HG03108 (cell line): ENCODE results near the gene TAS2R30.

ENCODE experiments used
- ATAC-seq: cut with Tn5 transposase; IDR thresholded peaks from one replicate; pipeline ENCODE4 v1.9.1; 2021; ENCODE audit warnings: moderate library complexity; ENCODE audit not compliant: unreplicated experiment

Gene TAS2R30, protein sequence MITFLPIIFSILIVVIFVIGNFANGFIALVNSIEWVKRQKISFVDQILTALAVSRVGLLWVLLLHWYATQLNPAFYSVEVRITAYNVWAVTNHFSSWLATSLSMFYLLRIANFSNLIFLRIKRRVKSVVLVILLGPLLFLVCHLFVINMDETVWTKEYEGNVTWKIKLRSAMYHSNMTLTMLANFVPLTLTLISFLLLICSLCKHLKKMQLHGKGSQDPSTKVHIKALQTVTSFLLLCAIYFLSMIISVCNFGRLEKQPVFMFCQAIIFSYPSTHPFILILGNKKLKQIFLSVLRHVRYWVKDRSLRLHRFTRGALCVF

GRCh38 chr12:11134305-11134704, at the start of gene TAS2R30:
Gene TAS2R30, minus strand, starts transcription at chr12:11134644. Its CDS starts 400 bp downstream, at chr12:11134244.
- ATAC-seq, result no peak

- ATAC-seq, result no peak
These were observed 48.6 kb upstream of the TAS2R30 start for GRCh38 chr12:11183011-11183410.

- ATAC-seq, result no peak
These were observed 48.1 kb upstream of the TAS2R30 start for GRCh38 chr12:11182529-11182928.

- no peak for ATAC-seq
These were observed 43.8 kb upstream of the TAS2R30 start for GRCh38 chr12:11178250-11178649.

DNA sequence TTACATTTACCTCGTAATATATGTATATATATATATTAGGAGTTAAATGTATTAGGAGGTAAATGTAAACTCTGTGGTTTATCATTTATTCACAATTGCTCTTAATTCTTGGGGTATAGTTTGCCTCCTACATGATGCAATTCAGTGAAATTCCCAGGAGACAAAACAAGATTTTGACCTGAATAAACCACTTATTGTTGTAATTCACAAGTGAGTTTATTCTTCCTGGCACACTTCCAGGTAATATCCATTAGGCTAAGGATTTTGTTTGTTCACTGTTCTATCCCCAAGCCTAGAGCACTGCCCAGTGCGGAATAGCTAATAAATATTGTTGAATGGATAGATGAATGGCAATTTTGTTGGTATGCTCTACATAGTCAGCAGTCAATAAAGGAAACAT, 39.6 kb upstream of the TAS2R30 start:
- ATAC-seq, result no peak

DNA sequence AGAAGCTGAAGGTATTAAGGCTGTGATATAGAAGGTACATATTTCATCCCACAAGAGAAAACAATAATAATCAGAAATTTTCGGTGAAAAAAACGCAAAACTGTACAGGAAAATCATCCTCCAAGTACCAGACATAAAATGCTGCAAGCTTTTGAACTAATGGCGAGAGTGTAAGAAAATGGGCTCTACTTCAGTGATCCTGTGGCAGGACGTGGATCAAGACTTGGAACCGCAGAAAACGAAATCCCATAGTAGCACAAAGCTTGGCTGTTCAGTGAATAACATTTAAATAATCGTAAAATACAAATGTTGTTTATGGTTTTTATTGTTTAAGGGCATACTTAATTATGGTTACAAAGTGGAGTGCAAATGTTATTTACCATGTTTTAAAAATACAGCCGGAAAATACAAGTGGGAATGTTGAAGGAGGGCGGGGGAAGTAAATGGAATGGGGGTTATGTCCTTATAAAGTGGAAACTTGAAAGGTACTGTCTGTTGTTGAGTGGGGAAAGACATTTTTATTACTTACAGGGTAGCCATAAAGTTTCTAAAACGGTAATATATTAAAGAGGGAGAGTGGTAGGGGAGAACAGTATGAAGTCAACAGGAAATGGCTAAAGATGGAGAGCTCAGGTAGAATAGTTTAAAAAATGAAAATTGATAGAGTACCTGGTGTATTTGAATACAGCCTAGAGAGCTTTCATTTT, 37.7 kb upstream of the TAS2R30 start:
- ATAC-seq, result no peak

DNA sequence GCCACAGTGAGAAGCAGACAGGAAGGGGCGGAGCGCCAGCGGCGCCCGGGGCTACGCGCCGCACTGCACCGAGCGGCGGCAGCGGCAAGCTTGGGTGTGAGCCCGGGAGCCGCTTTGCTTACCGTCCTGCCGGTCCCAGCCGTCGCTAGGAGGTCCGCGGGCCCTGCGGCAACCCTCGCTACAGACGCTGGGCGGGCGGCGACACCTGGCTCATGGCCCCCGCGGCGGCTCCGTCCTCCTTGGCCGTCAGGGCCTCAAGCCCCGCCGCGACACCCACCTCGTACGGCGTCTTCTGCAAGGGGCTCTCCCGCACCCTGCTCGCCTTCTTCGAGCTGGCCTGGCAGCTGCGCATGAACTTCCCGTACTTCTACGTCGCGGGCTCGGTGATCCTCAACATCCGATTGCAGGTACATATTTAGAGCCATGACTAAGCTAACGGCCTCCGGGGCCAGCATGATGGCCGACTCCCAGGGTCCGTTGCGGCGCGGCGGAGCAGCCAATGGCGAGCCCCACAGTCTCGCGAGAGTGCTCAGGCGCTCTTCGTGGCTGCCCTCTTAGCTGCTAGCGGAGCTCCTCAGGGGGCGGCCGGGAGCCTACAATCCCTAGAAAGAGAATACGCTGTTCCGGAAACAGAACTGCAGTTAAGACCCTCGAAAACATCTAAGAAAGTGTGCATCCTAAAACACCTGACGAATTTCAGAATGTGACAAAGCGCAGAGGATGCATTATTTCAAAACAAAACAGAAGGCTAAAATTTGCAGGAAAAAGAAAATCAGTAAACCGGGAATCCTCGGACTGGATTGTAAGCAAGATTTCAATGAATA, 36.9 kb upstream of the TAS2R30 start, which contains the start of gene SMIM10L1:
Gene SMIM10L1 (plus strand): TSS at position 50 of the 824 bp plus-strand sequence. CDS start 163 bp downstream, at position 213.
- peak; percentile 97 for ATAC-seq

- no peak for ATAC-seq
These were observed 36.3 kb upstream of the TAS2R30 start for GRCh38 chr12:11170810-11171144.

DNA sequence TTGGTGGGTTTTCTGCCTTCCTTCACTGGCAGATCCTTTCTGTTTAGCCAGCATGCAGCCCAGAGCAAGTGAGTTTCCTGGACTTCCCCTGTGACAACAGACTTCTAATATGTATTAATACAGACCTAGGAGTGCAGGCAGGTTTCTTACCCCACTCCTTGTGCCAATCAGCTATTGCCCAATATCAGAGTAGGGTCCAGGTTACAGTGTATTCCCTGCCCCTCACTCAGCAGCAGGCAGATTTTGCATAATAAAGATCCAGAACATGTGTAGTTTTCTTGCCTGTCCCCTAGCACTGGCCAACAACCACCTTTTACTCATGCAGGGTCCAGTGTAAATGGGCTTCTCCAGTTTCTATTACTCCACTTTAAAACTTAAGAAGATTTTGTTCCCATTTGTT, 31.9 kb upstream of the TAS2R30 start:
- no peak for ATAC-seq

- no peak for ATAC-seq
These were observed 29.9 kb upstream of the TAS2R30 start for GRCh38 chr12:11164384-11164783.

GRCh38 chr12:11162502-11162901, 28.1 kb upstream of the TAS2R30 start:
- no peak for ATAC-seq

- no peak for ATAC-seq
These were observed 24.5 kb upstream of the TAS2R30 start for GRCh38 chr12:11158885-11159444.

DNA sequence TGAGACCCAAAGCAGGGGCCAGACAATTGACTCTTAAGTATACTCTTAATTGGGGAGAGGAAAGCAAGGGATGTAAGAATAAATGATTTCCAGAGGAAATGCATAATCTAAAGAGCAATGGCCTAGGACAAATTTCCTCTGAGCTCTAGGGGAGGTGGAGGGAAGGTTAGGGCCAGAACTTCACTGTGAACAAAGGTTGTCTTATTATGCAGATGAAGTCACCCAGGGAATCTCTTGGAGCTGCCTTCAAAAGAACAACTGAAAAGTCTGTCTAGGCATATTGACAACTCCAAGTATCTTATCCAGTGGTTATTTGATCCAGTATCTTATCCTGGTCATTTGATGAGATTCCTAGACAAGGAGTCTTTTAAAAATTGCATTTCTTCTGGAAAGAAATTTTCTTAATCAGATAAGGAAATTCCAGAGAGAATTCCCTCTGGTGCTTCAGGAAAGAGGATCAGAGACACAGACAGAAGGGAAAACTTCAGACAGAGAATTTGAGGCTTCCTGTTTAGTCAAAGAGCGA, 20.0 kb upstream of the TAS2R30 start:
- no peak for ATAC-seq

- no peak for ATAC-seq
These were observed 18.3 kb upstream of the TAS2R30 start for GRCh38 chr12:11152725-11153124.

DNA sequence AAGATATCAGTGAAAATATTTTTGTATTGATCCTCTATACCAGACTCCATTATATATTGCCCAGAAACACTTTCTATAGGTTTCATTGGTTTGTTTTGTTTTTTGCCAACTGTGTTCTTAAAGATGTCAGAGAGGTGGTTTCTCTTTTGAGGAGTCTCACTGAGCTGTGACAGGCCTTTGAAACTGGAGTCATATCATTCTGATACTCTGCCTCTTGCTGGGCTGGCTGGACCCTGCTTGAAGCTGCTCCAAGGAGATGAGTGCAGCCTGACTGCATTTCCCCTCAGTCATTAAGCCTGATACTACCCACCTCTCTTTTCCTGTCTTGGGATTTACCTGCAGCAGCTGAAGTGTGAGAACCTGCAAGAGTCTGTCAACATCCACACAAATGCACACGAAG, 16.4 kb upstream of the TAS2R30 start:
- ATAC-seq, result no peak

GRCh38 chr12:11147420-11147819, 13.0 kb upstream of the TAS2R30 start:
- ATAC-seq, result no peak

DNA sequence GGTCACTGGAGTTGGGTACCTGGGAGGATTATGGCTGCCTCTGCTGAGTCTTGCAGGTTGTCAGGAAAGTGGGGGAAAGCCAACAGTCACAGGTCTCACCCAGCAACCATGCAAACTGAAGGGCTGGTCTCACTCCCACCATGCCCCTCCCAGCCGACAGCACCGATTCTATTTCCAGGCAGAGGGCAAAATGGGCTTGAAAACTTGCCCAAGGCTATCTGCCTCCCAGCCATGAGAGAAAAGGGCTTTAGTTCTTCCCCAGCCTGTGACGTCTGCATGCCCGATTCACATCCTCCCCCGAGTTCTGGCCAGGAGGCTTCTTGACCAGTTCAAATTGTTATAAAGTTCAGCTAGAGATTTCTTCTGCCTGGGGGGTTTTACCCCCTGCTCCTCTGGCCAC, 9.9 kb upstream of the TAS2R30 start:
- ATAC-seq, result no peak

DNA sequence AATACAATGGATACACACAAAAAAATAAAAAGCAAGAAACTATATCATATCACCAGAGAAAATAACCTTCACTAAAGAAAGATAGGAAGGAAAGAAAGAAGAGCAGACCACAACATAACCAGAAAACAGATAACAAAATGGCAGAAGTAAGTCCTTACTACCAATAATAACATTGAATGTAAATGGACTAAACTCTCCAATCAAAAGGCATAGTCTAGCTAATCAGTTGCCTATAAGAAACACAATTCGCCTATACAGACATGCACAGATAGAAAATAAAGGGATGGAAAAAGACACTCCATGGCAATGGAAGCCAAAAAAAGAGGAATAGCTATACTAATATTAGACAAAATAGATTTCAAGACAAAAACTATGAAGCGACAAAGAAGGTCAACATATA, 8.9 kb upstream of the TAS2R30 start:
- ATAC-seq, result no peak

- no peak for ATAC-seq
These were observed 1.6 kb upstream of the TAS2R30 start for GRCh38 chr12:11136075-11136474.

GRCh38 chr12:11133816-11134215, 628 bp downstream of the TAS2R30 start:
- no peak for ATAC-seq

GRCh38 chr12:11133162-11133561, 1.3 kb downstream of the TAS2R30 start:
- ATAC-seq, result no peak
